Fibroblast of villous mesenchyme (primary cell): Measurements from ENCODE around the gene IL21. TPM values are rescaled to one million over a fixed set of nuclear protein-coding genes. Genes with fewer than 3 reads are reported as not detected.

ENCODE experiments used
- DNase-seq: peaks from one replicate; pipeline ENCODE4 v3.0.0-alpha.2; 2010; ENCODE audit warnings: low read depth
- H3K4me3 ChIP-seq: 2 replicates; pipeline ENCODE4 v1.5.1; 2011; ENCODE audit warnings: low read depth, mild to moderate bottlenecking, low read length
- total RNA-seq: library from RNA; depleted of rRNA; stranded (reverse); fragments of >200 nt; gene quantifications from 2 replicates; pipeline ENCODE4 v1.2.3, GENCODE V29; 2012
- TF ChIP-seq, protein P1 (sequence below): IDR thresholded peaks from 2 replicates; pipeline ENCODE4 v1.5.1; 2012; ENCODE audit warnings: low read depth, mild to moderate bottlenecking, low read length; ENCODE audit not compliant: insufficient read depth

Gene IL21
- total RNA-seq, result not detected in 2 replicates

DNA sequence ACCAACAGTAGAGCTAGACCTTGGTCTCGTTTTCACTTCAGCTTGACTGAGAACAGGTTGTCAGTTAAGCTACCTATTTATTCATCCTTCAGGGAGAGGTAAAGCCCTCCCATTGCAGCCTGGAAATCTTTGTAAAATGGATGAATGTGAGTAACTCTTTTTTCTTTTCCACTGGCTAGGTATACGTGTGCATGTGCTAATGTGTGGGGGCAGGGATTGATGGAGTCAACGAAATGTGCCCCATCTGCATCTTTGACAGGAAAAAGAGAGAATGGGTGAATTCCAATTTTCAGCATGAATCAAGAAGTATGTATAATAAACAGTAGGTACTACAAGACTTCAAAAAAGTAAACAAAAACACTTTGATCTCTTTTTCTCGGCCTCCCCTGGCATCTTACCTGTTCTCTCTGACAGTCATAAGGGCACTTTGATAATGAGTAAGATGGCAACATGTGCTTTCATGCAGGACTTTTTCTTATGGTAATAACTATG lies at the start of gene IL21:
Gene IL21 (minus strand): TSS at position 51 of the 492 bp plus-strand sequence. CDS start 55 bp downstream, outside the sequence.
- TF ChIP-seq, protein P1, sequence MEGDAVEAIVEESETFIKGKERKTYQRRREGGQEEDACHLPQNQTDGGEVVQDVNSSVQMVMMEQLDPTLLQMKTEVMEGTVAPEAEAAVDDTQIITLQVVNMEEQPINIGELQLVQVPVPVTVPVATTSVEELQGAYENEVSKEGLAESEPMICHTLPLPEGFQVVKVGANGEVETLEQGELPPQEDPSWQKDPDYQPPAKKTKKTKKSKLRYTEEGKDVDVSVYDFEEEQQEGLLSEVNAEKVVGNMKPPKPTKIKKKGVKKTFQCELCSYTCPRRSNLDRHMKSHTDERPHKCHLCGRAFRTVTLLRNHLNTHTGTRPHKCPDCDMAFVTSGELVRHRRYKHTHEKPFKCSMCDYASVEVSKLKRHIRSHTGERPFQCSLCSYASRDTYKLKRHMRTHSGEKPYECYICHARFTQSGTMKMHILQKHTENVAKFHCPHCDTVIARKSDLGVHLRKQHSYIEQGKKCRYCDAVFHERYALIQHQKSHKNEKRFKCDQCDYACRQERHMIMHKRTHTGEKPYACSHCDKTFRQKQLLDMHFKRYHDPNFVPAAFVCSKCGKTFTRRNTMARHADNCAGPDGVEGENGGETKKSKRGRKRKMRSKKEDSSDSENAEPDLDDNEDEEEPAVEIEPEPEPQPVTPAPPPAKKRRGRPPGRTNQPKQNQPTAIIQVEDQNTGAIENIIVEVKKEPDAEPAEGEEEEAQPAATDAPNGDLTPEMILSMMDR, result no peak
- DNase-seq, result no peak
- H3K4me3 ChIP-seq, result no peak within 1 kb of the TSS

DNA sequence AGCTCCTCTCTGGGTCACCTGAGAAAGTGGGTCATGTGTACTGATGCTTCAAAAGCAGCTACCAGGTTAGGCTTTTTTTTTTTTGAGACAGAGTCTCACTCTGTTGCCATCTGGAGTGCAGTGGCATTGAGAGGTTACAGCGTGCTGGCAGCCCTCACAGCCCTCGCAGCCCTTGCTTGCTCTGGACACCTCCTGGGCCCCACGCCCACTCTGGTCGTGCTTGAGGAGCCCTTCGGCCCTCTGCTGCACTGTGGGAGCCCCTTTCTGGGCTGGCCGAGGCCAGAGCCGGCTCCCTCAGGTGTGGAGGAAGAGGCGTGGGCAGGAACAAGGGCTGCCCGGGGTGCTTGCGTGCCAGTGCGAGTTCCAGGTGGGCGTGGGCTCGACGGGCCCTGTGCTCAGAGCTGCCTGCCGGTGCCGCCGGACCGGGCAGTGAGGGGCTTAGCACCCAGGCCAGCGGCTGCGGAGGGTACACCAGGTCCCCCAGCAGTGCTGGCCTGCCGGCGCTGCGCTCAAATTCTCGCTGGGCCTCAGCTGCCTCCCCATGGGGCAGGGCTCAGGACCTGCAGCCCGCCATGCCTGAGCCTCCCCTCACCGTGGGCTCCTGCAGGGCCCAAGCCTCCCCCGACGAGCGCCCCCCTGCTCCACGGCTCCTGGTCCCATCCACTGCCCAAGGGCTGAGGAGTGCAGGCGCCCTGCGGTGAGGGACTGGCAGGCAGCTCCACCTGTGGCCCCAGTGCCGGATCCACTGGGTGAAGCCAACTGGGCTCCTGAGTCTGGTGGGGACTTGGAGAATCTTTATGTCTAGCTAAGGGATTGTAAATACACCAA lies 49.3 kb upstream of the IL21 start:
- TF ChIP-seq, protein P1, result no peak
- H3K4me3 ChIP-seq, result no peak overlapping the region
- no peak for DNase-seq

DNA sequence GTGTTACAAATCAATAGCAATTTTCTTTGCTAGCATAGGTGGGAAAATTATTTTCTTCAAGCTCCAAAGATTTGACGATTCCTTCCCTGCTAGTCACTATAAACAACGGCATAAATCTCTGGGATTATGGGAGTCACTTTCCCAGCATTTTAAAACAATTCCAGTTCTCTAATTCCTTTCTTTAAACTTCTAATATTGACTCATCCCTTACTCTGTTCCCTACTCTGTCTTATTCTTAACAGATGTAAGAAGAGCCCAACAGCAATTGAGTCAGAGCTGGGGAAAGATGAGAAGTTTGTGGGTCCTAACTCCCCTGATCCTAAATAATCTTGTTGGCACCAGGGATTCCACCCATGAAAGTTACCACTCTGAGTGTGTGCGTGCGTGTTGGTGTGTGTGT lies 47.4 kb upstream of the IL21 start:
- no peak overlapping the region for H3K4me3 ChIP-seq
- TF ChIP-seq, protein P1, result no peak
- DNase-seq, result peak; percentile 76

DNA sequence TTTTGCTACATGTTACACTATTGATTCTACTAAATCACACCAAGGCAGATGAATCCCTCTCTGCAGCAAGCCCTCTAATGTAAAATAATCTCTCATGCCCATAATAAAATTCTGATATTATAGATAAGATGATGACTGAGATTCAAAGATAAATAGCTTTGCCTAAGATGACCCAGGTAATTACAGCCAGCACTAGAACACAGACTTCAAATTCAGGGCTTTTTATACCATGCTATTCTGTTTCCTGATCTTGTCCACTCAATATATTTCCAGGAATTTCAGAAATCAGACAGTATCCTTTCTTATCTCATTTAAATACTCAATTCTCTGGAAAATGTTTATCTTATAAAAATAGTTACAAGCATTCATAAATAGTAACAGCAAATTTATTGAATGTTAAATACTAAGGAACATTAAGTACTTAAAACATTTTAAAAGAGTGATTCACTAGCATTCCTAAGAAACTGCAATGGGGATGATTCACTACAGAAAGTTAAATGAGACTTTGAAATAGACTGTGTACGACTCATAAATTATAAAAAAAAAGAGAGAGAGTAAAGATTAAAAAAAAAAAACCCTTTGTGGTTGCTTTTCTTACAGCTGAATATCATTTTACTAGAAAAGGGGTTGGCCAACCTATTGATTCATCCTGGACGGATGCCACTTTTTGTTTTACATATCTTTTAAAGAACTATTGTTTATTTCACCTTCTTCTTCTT lies 45.8 kb upstream of the IL21 start:
- H3K4me3 ChIP-seq, result no peak overlapping the region
- TF ChIP-seq, protein P1, result no peak
- DNase-seq, result peak; percentile 95

DNA sequence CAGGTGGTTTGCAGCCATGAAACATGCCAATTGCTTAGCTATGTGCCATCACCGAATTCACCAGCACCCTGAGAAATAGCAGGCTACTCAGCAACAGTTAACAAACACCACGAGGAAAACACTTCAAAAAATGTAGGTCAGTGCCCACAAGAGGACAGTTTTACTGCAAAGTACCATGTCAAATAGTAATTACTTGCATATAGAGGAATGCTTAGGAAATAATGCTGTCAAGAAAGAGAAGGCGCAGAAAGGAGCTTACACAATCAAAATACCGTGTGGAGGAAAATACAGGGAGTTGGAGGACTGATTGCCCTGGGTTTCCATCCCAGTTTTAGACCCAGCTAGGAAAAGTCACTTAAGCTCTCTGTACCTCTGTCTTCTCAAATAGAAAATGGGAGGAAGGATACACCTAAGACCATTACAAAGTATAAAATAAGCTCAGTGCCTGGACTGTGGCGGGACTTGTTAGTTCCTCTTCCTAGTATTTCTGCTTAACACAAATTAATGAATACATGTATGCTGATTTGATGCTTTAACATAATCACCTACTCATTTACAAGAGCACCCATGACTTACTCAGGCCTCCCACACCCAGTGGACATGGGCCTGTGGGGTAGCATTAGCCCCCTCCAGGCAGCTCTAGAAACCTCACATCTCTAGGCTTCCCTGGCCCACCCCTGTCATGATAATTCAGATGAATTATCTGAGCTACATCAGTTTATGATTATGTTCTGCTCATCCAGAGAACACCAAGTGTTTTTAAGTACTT lies 44.5 kb upstream of the IL21 start:
- TF ChIP-seq, protein P1, result no peak
- peak; percentile 87 for DNase-seq

DNA sequence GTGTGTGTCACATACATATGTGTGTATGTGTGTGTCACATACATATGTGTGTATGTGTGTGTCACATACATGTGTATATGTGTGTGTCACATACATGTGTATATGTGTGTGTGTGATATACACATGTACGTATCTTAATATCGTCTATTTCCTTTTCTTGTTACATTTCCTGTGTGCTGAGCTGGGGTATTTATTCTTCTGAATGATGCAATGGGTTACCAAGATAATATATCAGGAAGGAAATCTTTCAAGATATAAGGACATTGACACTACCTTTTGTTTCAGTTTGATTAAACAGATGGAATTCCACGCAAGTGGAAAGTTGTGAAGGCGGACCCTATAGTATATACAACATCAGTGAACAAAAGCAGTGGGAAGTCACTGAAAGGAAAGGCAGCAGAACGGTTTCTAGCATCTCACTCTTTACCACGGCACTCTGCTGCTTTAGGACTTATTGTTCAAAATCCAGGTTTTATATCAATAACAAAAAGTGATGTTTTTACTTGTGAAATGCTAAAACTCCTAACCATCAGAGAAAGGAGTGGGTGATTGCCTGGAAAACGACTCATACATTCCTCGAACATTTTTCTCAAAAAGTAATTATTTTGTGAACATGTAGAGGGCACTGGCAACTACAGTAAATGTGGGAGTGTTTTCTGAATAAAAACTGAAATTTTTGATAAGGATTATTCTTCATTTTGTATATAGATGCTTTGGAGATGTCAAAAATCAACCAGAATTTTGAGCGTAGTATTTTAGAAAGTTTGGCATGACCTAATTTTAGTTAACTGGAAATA lies 43.1 kb upstream of the IL21 start:
- no peak for DNase-seq
- TF ChIP-seq, protein P1, result no peak

More for the DNA sequence above, 44.5 kb upstream of the IL21 start:
- H3K4me3 ChIP-seq, result no peak overlapping the region

More for the DNA sequence above, 43.1 kb upstream of the IL21 start:
- no peak overlapping the region for H3K4me3 ChIP-seq
